Pons (tissue), 1 donor: ENCODE data around the gene METTL4.

Experiments
- DNase-seq: peaks from one replicate; pipeline ENCODE4 v3.0.0-alpha.2; 2016; ENCODE audit warnings: low spot score

The METTL4 gene

GRCh38 chr18:2571200-2572170 is at the start of gene METTL4, which contains the start of gene NDC80:
METTL4 (minus strand) TSS chr18:2571505; CDS start chr18:2567216, 4,289 bp downstream.
NDC80 (plus strand) TSS chr18:2571557; CDS start chr18:2572986, 1,429 bp downstream.
- peak; percentile 71 for DNase-seq

- no peak for DNase-seq
Measured at GRCh38 chr18:2618009-2618408, 46.7 kb upstream of the METTL4 start.

GRCh38 chr18:2617401-2617998 is 46.2 kb upstream of the METTL4 start:
- no peak for DNase-seq

- DNase-seq, result no peak
Measured at GRCh38 chr18:2612996-2613395, 41.7 kb upstream of the METTL4 start.

GRCh38 chr18:2610549-2610948 is 39.2 kb upstream of the METTL4 start:
- DNase-seq, result no peak

GRCh38 chr18:2609604-2610003 is 38.3 kb upstream of the METTL4 start:
- no peak for DNase-seq

GRCh38 chr18:2606335-2606734 is 35.0 kb upstream of the METTL4 start:
- no peak for DNase-seq

- no peak for DNase-seq
Measured at GRCh38 chr18:2602844-2603243, 31.5 kb upstream of the METTL4 start.

GRCh38 chr18:2597639-2598038 is 26.3 kb upstream of the METTL4 start:
- DNase-seq, result no peak

- DNase-seq, result no peak
Measured at GRCh38 chr18:2590303-2590702, 19.0 kb upstream of the METTL4 start.

GRCh38 chr18:2589345-2590068 is 18.2 kb upstream of the METTL4 start:
- no peak for DNase-seq

- no peak for DNase-seq
Measured at GRCh38 chr18:2588666-2589344, 17.5 kb upstream of the METTL4 start.

GRCh38 chr18:2587788-2588187 is 16.5 kb upstream of the METTL4 start:
- no peak for DNase-seq

GRCh38 chr18:2573408-2573807 is 2.1 kb upstream of the METTL4 start:
- DNase-seq, result no peak

GRCh38 chr18:2572892-2573291 is 1.6 kb upstream of the METTL4 start:
- no peak for DNase-seq

- DNase-seq, result no peak
Measured at GRCh38 chr18:2572171-2572569, 865 bp upstream of the METTL4 start.

GRCh38 chr18:2570772-2571199 is 519 bp downstream of the METTL4 start:
- DNase-seq, result peak; percentile 49

GRCh38 chr18:2569338-2570207 is 1.7 kb downstream of the METTL4 start:
- DNase-seq, result no peak

- no peak for DNase-seq
Measured at GRCh38 chr18:2568605-2569004, 2.7 kb downstream of the METTL4 start.

- no peak for DNase-seq
Measured at GRCh38 chr18:2568129-2568528, 3.2 kb downstream of the METTL4 start.

GRCh38 chr18:2564373-2564772 is 6.9 kb downstream of the METTL4 start:
- no peak for DNase-seq
